PC-9 (cell line): ENCODE data around the gene ADRB1.

Experiments used
- EZH2 ChIP-seq: fragments of 200-600 bp; sonication (generic); IDR thresholded peaks from 2 replicates; pipeline ENCODE4 v1.8.0; 2017; ENCODE audit warnings: antibody characterized with exemption, low read depth
- TF ChIP-seq, protein P1 (sequence below): fragments of 200-600 bp; sonication (generic); conservative IDR thresholded peaks from 2 replicates; pipeline ENCODE4 v1.6.1; 2017; ENCODE audit warnings: mixed run types, antibody characterized with exemption, mild to moderate bottlenecking, moderate library complexity

DNA sequence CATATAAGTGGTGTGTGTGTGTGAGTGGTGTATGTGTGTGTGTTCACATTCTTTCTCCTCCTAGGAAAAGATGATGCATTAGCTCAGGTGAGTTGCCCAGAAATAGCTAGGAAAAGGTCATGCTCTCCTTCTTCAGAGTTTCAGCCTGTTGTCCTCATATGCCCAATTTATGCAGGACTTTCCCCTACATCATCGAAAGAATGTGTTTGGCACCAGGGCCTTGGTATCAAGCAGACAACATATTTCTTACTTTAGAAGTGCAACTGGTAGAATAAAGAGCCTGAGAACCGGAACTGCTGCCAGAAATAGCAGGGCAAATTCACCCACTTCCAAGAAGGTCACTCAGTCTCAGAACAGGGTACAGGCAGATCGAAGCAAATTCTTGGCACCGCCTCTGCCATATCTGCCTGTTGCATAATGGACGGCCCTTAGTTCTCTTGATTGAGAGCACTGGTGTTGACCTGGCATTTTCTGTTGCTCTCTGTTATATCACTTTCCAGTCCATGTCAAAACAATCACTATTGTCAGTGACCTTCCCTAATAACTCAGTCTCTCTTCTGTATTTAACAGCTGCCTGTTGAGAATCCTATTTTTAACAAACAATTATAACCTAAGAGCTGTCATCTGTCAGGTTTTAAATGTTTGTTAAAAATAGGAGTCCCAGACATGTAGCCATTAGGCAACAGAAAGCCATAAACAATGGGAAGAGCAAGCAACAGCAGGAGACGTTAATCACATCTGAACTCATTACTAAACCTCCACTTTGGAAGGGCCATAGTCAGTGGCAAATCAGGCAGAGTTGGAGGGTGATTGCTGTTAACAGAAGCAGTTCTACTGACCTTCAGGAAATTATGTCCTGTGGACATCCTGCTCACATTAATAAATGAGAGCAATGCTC, 20.7 kb downstream of the ADRB1 start:
- TF ChIP-seq, protein P1, sequence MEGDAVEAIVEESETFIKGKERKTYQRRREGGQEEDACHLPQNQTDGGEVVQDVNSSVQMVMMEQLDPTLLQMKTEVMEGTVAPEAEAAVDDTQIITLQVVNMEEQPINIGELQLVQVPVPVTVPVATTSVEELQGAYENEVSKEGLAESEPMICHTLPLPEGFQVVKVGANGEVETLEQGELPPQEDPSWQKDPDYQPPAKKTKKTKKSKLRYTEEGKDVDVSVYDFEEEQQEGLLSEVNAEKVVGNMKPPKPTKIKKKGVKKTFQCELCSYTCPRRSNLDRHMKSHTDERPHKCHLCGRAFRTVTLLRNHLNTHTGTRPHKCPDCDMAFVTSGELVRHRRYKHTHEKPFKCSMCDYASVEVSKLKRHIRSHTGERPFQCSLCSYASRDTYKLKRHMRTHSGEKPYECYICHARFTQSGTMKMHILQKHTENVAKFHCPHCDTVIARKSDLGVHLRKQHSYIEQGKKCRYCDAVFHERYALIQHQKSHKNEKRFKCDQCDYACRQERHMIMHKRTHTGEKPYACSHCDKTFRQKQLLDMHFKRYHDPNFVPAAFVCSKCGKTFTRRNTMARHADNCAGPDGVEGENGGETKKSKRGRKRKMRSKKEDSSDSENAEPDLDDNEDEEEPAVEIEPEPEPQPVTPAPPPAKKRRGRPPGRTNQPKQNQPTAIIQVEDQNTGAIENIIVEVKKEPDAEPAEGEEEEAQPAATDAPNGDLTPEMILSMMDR, result no peak
- TF ChIP-seq EZH2, result no peak
